Fibroblast of villous mesenchyme (primary cell): ENCODE results near the gene KSR2. TPM values are rescaled to one million over a fixed set of nuclear protein-coding genes. Genes with fewer than 3 reads are reported as not detected.

Source experiments
- DNase-seq: peaks from one replicate; pipeline ENCODE4 v3.0.0-alpha.2; 2010; ENCODE audit warnings: low read depth
- H3K4me3 ChIP-seq: 2 replicates; pipeline ENCODE4 v1.5.1; 2011; ENCODE audit warnings: low read depth, mild to moderate bottlenecking, low read length
- total RNA-seq: library from RNA; depleted of rRNA; stranded (reverse); fragments of >200 nt; gene quantifications from 2 replicates; pipeline ENCODE4 v1.2.3, GENCODE V29; 2012
- TF ChIP-seq, protein P1 (sequence below): IDR thresholded peaks from 2 replicates; pipeline ENCODE4 v1.5.1; 2012; ENCODE audit warnings: low read depth, mild to moderate bottlenecking, low read length; ENCODE audit not compliant: insufficient read depth

KSR2 gene
- total RNA-seq, 1 donor: not detected

- no peak for DNase-seq
- TF ChIP-seq, protein P1, sequence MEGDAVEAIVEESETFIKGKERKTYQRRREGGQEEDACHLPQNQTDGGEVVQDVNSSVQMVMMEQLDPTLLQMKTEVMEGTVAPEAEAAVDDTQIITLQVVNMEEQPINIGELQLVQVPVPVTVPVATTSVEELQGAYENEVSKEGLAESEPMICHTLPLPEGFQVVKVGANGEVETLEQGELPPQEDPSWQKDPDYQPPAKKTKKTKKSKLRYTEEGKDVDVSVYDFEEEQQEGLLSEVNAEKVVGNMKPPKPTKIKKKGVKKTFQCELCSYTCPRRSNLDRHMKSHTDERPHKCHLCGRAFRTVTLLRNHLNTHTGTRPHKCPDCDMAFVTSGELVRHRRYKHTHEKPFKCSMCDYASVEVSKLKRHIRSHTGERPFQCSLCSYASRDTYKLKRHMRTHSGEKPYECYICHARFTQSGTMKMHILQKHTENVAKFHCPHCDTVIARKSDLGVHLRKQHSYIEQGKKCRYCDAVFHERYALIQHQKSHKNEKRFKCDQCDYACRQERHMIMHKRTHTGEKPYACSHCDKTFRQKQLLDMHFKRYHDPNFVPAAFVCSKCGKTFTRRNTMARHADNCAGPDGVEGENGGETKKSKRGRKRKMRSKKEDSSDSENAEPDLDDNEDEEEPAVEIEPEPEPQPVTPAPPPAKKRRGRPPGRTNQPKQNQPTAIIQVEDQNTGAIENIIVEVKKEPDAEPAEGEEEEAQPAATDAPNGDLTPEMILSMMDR: no peak
- H3K4me3 ChIP-seq: no peak overlapping the region
These were observed 428.8 kb downstream of the KSR2 start for GRCh38 chr12:117540011-117540410.

DNA sequence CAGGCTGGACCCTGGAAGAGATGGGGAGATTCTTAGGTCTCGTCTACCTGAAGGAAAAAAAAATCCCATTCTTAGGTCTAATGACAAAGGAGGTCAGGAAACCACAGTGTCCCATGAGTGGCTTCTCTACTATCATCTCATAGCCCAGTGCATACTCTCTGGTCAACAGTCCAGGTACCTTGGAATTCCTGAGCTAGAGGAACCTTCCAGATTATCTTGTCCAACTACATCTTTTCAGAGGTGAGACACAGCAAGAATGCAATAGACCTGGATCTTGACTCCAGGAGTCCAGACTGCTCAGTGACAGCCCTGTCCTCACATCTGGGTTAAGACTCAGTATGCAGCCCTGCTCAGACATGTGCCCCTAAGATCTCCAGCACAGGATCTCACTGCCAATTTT is 429.9 kb downstream of the KSR2 start:
- TF ChIP-seq, protein P1: no peak
- no peak overlapping the region for H3K4me3 ChIP-seq
- DNase-seq: no peak

GRCh38 chr12:117538032-117538690 is 430.6 kb downstream of the KSR2 start:
- TF ChIP-seq, protein P1: no peak
- H3K4me3 ChIP-seq: no peak overlapping the region
- no peak for DNase-seq

- TF ChIP-seq, protein P1: no peak
- DNase-seq: no peak
- H3K4me3 ChIP-seq: no peak overlapping the region
These were observed 435.1 kb downstream of the KSR2 start for GRCh38 chr12:117533687-117534086.

- no peak overlapping the region for H3K4me3 ChIP-seq
- TF ChIP-seq, protein P1: no peak
- no peak for DNase-seq
These were observed 438.0 kb downstream of the KSR2 start for GRCh38 chr12:117530796-117531195.

DNA sequence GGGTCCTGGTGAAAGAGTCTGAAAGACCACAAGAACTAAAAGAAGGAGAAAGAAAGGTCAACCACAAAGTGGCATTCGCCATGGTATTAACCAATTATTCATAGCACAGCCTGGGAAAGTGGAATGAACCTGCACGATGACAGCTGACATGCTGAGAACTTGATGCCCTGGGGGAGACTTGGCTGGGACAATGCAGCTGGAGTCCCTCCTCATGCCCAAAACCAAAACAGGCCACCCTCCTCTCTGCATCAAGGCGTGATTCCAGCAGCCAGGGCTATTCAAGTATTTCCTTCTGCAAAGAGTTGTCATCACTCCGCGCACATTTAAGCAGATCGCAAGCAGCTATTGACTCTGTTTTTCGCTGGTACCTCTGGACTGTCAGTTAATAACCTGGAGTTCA is 440.3 kb downstream of the KSR2 start:
- TF ChIP-seq, protein P1: no peak
- H3K4me3 ChIP-seq: no peak overlapping the region
- DNase-seq: no peak

- no peak overlapping the region for H3K4me3 ChIP-seq
These were observed 441.3 kb downstream of the KSR2 start for GRCh38 chr12:117527479-117527855.

More at GRCh38 chr12:117527479-117527855, 441.3 kb downstream of the KSR2 start:
- DNase-seq: no peak
- TF ChIP-seq, protein P1: no peak
